ENCODE data around the gene GRK6.

The GRK6 gene

GRCh38 chr5:177427211-177427822, 841 bp downstream of the GRK6 start:
- no peak for DNase-seq (ENCODE audit: low spot score)

DNA sequence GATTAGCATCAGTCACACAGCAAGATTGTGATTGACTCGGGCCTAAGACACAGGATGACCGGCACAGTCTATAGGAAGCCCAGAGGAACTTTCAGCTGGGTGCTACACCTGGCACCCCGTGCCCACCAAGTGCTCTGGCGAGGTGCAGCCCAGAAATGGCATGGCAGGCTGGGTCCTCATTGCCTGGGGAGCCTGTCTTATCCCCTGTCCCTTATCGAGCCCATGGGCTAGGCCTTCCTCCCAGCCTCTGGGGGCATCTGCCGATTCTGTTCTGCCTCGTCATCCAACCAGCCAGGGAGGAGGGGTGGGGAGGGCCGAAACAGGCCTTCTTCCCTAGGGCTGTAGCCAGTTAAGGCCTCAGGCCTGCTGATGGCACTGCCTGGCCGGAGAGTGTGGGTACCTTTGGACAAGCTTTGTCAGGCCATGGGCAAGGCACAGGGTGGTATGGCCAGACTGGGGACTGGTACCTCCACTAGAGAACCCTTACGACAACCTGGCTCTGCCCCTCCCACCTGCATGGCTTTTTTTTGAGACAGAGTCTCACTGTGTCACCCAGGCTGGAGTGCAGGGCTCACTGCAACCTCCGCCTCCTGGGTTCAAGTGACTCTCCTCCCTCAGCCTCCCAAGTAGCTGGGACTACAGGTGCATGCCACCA, 1.6 kb downstream of the GRK6 start:
- no peak for DNase-seq (ENCODE audit: low spot score)

DNA sequence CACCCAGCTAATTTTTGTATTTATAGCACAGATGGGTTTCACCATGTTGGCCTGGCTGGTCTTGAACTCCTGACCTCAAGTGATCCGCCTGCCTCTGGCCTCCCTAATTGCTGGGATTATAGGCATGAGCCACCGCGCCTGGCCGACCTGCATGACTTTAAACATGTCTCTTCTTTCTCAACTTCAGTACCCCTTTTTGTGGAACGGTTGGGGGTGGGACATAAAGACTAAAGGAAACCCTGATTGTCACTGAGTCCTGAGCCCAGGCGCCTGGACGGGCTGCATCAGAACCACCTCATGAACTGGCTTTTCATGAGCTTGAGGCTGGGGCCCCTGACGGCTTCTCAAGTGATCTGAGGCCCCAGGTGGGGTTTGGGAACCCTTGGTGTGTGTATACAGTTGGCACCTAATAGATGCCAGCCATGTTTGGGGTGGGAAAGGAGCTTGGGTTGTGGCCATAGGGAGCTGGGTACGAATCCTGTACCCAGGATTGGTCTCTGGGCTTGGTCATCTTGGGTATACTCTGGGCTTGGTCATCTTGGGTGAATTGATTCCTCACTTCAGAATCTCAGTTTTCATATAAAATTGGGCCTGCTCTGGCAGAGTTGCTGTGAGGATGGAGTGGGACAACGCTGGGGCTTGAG, 2.2 kb downstream of the GRK6 start:
- no peak for DNase-seq (ENCODE audit: low spot score)

GRCh38 chr5:177429248-177430040, 3.0 kb downstream of the GRK6 start:
- no peak for DNase-seq (ENCODE audit: low spot score)

DNA sequence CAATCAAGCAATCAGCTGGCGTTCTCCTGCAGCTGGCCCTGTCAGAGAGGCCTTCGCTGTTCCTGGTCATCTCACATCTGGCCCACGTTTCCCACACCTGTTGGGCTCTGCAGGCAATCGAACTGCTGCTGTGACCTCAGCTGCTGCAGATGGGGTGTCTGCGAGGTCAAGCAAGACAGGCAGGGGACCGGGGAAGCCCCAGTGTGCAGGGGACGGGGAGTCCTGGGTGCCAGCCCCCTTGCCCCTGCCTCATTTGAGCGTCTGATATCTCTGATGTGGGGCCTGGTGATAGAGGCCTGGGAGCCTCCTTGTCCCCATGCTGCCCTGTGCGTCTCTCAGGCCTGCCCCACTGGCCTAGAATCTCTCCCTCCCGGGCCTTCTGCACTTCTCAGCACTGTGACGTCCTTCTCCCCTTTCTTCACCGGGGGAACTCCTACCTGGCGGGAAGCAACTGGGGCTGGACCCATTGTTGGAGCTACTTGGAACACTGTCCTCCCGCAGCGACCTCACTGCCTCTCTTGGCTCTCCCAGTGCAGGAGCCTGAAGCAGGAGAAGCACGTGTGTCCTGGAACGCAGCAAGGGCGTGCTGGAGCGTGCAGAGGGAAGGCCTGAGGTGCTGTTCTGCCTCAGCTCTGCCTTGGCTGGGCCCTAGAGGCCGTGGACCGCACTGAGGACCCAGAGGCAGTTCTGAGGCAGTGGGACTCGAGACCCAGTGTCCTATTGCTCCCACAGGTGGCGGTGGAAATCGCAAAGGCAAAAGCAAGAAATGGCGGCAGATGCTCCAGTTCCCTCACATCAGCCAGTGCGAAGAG, 3.9 kb downstream of the GRK6 start:
- no peak for DNase-seq (ENCODE audit: low spot score)

GRCh38 chr5:177430972-177431316, 4.5 kb downstream of the GRK6 start:
- DNase-seq (ENCODE audit: low spot score) = no peak

GRCh38 chr5:177431317-177432142, 5.1 kb downstream of the GRK6 start:
- DNase-seq (ENCODE audit: low spot score) = no peak

- DNase-seq (ENCODE audit: low spot score) = no peak
These were observed 5.8 kb downstream of the GRK6 start for GRCh38 chr5:177432143-177432838.

- no peak for DNase-seq (ENCODE audit: low spot score)
These were observed 6.6 kb downstream of the GRK6 start for GRCh38 chr5:177432839-177433657.

DNA sequence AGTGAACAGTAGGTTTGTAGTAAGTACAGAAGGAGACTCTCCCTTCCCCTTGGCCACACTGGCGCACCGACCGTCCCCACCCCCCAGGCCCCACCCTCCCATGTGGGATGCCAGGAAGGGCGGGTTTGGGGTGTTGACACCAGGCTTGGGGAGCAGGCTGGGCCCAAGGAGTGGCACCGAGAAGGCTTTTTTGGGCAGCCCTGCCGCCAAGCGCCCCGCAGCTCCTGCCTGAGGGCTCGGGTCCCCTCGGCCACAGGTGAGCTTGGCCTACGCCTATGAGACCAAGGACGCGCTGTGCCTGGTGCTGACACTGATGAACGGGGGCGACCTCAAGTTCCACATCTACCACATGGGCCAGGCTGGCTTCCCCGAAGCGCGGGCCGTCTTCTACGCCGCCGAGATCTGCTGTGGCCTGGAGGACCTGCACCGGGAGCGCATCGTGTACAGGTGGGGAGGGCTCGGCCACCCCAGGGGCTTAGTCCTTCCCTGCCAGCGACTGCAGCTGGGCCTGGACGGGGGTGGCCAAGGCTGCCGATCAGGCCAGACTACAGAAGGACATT, 7.3 kb downstream of the GRK6 start:
- no peak for DNase-seq (ENCODE audit: low spot score)

DNA sequence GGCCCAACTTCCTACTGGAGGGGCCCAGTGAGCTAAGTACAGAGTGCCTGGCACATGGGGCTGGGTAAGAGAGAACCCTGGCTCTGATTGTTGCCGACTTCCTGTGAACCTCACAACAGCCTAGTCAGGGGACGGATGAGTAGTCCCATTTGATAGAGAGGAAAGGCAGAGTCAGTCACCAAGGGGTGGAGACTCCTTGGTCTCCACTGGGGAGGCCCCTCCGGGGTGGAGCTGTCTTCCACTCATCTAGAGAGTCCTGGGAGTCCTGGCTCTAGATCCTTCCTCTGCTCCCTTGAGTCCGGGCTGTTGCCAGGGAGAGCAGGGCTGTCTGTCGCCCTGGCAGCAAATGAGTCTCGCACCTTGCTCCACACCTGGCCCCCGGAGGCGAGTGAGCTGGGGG, 8.0 kb downstream of the GRK6 start:
- DNase-seq (ENCODE audit: low spot score) = no peak

DNA sequence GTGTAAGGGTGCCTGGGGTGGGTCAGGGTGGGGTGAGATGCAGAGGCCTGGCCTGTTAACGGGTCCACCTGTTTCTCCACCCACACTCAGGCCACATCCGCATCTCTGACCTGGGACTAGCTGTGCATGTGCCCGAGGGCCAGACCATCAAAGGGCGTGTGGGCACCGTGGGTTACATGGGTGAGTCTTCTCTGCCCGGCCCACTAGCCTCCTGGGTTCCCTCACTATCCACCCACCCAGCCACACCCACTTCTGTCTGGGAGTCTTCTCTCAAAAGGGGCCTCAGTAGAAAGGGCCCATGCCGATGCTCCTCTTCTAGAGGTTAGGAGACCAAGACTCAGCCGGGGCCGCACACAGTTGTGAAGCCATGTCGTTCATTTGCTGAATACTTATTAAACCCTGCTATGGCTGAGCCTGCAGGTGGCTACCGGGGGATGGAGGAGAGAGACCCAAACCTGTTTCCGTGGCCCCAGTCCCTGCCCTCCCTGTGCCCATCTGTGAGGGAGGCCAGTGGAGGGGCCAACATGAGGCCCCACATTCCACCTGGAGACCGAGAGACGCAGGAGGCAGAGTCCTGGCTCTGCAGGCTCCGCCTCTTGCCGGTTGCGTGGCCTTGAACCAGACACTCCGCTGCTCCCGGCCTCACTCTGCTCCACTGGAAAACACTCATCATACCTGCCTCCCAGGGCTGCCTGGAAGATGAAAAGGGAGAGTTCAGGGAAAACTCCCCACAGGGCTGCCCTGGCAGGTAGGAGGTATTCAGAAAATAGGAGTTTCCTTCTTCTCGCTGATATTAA, 8.7 kb downstream of the GRK6 start:
- no peak for DNase-seq (ENCODE audit: low spot score)

GRCh38 chr5:177435847-177436536, 9.5 kb downstream of the GRK6 start:
- no peak for DNase-seq (ENCODE audit: low spot score)

GRCh38 chr5:177437623-177438022, 11.1 kb downstream of the GRK6 start:
- DNase-seq (ENCODE audit: low spot score) = no peak

DNA sequence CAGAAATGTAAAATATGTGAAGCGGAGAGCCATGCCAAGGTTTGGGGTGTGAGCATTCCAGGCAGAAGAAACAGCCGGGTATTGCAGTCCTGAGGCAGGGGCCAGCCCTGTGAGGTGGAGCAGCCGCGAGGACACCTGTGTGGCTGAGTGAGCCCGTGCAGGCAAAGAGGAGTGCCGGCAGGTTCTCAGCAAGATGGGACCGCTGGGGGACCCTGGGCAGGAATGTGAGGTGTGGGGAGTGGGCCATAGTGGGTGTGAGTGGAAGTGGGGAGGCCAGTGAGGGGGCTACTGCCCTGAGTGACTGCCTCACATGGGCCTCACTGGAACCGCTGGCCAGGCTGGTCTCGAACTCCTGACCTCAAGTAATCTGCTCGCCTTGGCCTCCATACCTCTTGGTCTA, 12.0 kb downstream of the GRK6 start:
- DNase-seq (ENCODE audit: low spot score) = no peak

DNA sequence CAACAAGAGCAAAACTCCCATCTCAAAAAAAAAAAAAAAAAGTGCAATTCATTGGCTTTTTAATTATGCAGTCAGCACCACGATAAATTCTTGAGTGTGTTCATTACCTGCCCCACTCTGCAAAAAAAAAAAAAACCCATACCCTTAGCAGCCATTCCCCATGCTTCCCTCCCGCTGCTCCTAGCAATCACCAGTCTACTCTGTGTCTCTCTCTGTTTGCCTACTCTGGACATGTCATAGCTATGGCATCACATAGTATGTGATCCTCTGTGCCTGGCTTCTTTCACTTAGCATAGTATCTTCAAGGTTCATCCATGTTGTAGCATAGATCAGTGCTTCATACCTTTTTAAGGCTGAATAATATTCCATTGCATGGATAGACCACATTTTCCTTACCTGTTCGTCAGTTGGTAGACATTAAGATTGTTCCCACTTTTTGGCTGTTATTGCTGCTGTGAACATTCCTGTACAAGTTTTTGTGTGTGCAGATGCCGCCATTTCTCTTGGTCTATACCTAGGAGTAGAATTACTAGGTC, 13.1 kb downstream of the GRK6 start:
- DNase-seq (ENCODE audit: low spot score) = no peak

DNA sequence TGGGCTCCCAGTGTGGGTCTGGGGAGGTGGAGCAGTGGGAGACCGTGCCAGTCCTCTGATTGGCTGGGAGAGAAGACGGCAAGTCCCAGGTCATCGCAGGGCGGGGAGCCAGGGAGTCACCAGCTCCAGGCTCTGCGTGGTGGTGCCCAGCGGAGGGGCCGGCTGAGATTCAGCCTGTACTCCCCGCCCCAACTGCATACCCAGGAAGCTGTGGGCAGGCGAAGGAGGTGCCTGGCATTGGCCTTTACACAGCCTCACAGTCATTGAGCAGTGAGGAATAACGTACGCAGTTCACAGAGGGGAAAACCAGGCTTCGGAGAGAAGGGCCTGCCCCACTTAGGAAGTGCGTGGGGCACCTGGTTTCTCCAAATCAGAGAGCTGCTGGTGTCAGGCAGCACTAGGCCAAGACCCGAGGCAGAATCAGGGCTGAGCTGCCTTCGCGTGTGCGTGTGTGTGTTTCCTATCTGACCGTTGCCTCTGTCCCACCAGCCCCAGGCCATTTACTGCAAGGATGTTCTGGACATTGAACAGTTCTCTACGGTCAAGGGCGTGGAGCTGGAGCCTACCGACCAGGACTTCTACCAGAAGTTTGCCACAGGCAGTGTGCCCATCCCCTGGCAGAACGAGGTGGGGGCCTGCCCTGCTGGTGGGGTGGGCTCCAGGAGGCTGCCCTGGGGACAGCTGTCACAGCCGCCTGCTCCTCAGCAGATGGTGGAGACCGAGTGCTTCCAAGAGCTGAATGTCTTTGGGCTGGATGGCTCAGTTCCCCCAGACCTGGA, 13.9 kb downstream of the GRK6 start:
- DNase-seq (ENCODE audit: low spot score) = no peak
